ENCODE measurements around the gene VIL1. TPM values are rescaled to one million over a fixed set of nuclear protein-coding genes. Genes with fewer than 3 reads are reported as not detected.

The VIL1 gene
- polyA plus RNA-seq, 5 donors, result 0.86 to 2.1 (median 1.4) TPM

DNA sequence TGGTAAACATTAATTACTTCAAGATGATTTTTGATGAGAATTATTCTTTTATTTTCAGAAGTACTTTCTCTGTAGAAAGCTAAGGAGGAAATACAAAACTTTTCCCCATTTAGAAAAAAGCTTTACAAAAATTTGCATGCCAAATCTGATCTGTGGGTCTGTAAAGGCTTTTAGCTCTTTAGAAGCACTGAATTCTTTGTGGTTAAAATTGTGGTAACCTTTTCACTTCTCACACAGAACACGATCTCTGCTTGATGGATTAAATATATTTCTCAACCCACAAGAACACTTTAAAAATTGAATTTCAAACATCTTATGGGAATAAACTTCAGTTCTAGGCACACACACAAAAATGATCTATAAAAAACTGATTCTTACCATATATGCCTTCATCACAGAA is 63.7 kb downstream of the VIL1 start:
- DNase-seq, result no peak

DNA sequence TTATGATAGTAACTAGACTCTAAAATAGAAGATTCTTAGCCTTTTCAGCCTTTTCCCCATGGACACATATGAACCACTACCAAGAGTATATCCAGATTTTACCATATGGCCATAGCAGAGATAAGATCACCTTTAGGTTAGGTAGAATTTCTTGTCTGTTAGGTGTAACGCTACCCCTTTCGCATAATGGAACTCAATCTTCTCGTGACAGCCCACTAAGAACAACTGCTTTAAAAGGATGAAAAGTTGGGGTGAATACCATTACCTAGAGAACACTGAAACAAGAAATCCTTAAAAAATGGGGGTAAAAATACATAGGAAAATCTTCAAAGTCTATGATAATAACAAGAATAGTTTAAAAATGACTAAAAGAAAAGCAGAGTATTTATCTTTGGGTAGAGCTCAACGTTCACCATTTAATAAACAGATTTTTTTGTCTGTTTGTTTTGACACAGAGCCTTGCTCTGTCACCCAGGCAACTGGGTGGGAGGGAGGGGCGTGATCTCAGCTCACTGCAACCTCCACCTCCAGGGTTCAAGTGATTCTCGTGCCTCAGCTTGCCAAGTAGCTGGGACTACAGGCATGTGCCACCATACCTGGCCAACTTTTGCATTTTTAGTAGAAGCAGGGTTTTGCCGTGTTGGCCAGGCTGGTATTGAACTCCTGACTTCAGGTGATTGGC is 67.2 kb downstream of the VIL1 start:
- DNase-seq, result no peak

DNA sequence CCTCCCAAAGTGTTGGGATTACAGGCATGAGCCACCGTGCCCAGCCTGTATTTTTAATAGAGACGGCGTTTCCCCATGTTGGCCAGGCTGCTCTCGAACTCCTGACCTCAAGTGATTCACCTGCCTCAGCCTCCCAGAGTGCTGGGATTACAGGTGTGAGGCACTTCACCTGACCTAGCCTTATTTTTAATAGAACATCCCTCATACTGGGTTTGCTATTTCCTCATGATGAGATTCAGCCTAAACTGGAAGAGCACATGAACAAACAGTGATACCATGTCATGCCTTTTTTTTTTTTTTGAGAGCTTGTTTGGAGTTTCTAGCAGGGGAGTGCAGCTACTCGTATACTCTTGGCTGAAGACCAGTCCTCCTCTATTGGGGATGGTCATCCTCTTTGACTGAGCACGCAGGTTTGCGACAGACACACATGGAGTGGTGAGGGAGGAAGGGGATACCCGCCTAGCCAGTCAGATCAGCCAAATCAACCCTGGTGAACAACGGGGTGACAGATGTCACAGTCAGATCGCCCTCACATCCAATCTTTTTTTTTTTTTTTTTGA is 81.7 kb downstream of the VIL1 start:
- DNase-seq, result no peak

DNA sequence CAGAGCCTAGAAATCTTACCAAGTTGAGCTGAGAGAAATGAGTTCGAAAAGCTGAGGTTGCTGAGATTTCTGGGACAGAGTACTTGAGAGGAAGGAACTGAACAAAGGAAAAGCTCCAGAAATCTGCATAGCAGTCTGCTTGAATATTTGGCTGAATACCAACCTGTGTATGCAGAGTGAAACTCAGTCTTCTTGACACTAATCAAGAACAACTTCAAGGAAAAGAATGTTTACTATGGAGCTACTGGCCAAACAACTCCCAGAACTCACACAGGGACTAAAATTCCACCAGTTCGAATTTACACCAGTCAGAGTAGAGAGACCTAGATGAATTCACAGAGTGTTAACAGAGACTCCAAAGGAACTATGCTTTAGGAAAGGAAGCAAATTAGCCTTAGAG is 82.7 kb downstream of the VIL1 start:
- DNase-seq, result peak; percentile 31 to 45

Other genes starting within 250 kb of the VIL1 start
- 100 to 1,000 TPM; 237 to 268 (median 252) TPM for gene ARPC2, start 201.9 kb upstream of the VIL1 start, polyA plus RNA-seq (ENCODE audit: insufficient read depth in 1 of 5, insufficient read length in 5 of 5, low replicate concordance in 1 of 5)
- gene GPBAR1, start 158.1 kb upstream of the VIL1 start, polyA plus RNA-seq (ENCODE audit: insufficient read depth in 1 of 5, insufficient read length in 5 of 5, low replicate concordance in 1 of 5), result 1 to 10 TPM; 1.1 to 1.9 (median 1.3) TPM
- gene AAMP, start 149.0 kb upstream of the VIL1 start, polyA plus RNA-seq (ENCODE audit: insufficient read depth in 1 of 5, insufficient read length in 5 of 5, low replicate concordance in 1 of 5), result 100 to 1,000 TPM in 4 of 5 donors, 10 to 100 TPM in 1; 92.3 to 121 (median 112) TPM
- 10 to 100 TPM; 50.1 to 70.8 (median 67.6) TPM for gene PNKD, start 148.6 kb upstream of the VIL1 start, polyA plus RNA-seq (ENCODE audit: insufficient read depth in 1 of 5, insufficient read length in 5 of 5, low replicate concordance in 1 of 5)
- 10 to 100 TPM; 65.6 to 79.6 (median 73.4) TPM for gene TMBIM1, start 126.6 kb upstream of the VIL1 start, polyA plus RNA-seq (ENCODE audit: insufficient read depth in 1 of 5, insufficient read length in 5 of 5, low replicate concordance in 1 of 5)
- 1 to 10 TPM in 4 of 5 donors, under 1 TPM in 1; 0.65 to 4.0 (median 2.2) TPM for gene CATIP, start 62.3 kb upstream of the VIL1 start, polyA plus RNA-seq (ENCODE audit: insufficient read depth in 1 of 5, insufficient read length in 5 of 5, low replicate concordance in 1 of 5)
- 1 to 10 TPM in 3 of 5 donors, under 1 TPM in 2; 0.62 to 1.6 (median 1.0) TPM for gene SLC11A1, start 36.9 kb upstream of the VIL1 start, polyA plus RNA-seq (ENCODE audit: insufficient read depth in 1 of 5, insufficient read length in 5 of 5, low replicate concordance in 1 of 5)
- 100 to 1,000 TPM; 120 to 176 (median 133) TPM for gene CTDSP1, start 19.3 kb upstream of the VIL1 start, polyA plus RNA-seq (ENCODE audit: insufficient read depth in 1 of 5, insufficient read length in 5 of 5, low replicate concordance in 1 of 5)
- 10 to 100 TPM; 10.5 to 20.1 (median 17.7) TPM for gene USP37, start 149.2 kb downstream of the VIL1 start, polyA plus RNA-seq (ENCODE audit: insufficient read depth in 1 of 5, insufficient read length in 5 of 5, low replicate concordance in 1 of 5)
- 10 to 100 TPM; 50.4 to 69.1 (median 59.1) TPM for gene CNOT9, start 149.7 kb downstream of the VIL1 start, polyA plus RNA-seq (ENCODE audit: insufficient read depth in 1 of 5, insufficient read length in 5 of 5, low replicate concordance in 1 of 5)
- gene PLCD4, start 188.8 kb downstream of the VIL1 start, polyA plus RNA-seq (ENCODE audit: insufficient read depth in 1 of 5, insufficient read length in 5 of 5, low replicate concordance in 1 of 5), result 10 to 100 TPM in 2 of 5 donors, 1 to 10 TPM in 3; 8.8 to 11.3 (median 9.9) TPM
- 10 to 100 TPM; 14.2 to 18.9 (median 16.6) TPM for gene ZNF142, start 240.5 kb downstream of the VIL1 start, polyA plus RNA-seq (ENCODE audit: insufficient read depth in 1 of 5, insufficient read length in 5 of 5, low replicate concordance in 1 of 5)
- 10 to 100 TPM; 53.6 to 58.4 (median 55.1) TPM for gene BCS1L, start 240.6 kb downstream of the VIL1 start, polyA plus RNA-seq (ENCODE audit: insufficient read depth in 1 of 5, insufficient read length in 5 of 5, low replicate concordance in 1 of 5)